HG02798 (cell line): ENCODE results near the gene GBF1.

ENCODE experiments used
- ATAC-seq: cut with Tn5 transposase; IDR thresholded peaks from one replicate; pipeline ENCODE4 v1.9.1; 2021; ENCODE audit warnings: mild to moderate bottlenecking; ENCODE audit not compliant: unreplicated experiment, poor library complexity

Gene GBF1

GRCh38 chr10:102327641-102328040 is 82.3 kb downstream of the GBF1 start:
- no peak for ATAC-seq

- no peak for ATAC-seq
These were observed 87.4 kb downstream of the GBF1 start for GRCh38 chr10:102332772-102333171.

GRCh38 chr10:102334101-102334500 is 88.8 kb downstream of the GBF1 start:
- ATAC-seq, result no peak

- ATAC-seq, result no peak
These were observed 89.9 kb downstream of the GBF1 start for GRCh38 chr10:102335184-102335583.

- no peak for ATAC-seq
These were observed 95.8 kb downstream of the GBF1 start for GRCh38 chr10:102341038-102341688.

- ATAC-seq, result no peak
These were observed 97.1 kb downstream of the GBF1 start for GRCh38 chr10:102342458-102342857.

- no peak for ATAC-seq
These were observed 97.6 kb downstream of the GBF1 start for GRCh38 chr10:102342958-102343357.

- no peak for ATAC-seq
These were observed 98.7 kb downstream of the GBF1 start for GRCh38 chr10:102344067-102344466.

GRCh38 chr10:102347236-102347828 is 102.0 kb downstream of the GBF1 start:
- no peak for ATAC-seq

- no peak for ATAC-seq
These were observed 106.9 kb downstream of the GBF1 start for GRCh38 chr10:102352066-102352715.

- ATAC-seq, result no peak
These were observed 109.1 kb downstream of the GBF1 start for GRCh38 chr10:102354451-102354850.

GRCh38 chr10:102358712-102359382 is 113.5 kb downstream of the GBF1 start:
- ATAC-seq, result no peak

- no peak for ATAC-seq
These were observed 122.1 kb downstream of the GBF1 start for GRCh38 chr10:102367441-102367840.

GRCh38 chr10:102368077-102368476 is 122.7 kb downstream of the GBF1 start:
- ATAC-seq, result no peak

- no peak for ATAC-seq
These were observed 126.0 kb downstream of the GBF1 start for GRCh38 chr10:102371295-102371694.

GRCh38 chr10:102375250-102375649 is 129.9 kb downstream of the GBF1 start:
- no peak for ATAC-seq

GRCh38 chr10:102375867-102376266 is 130.5 kb downstream of the GBF1 start:
- ATAC-seq, result no peak

- no peak for ATAC-seq
These were observed 131.6 kb downstream of the GBF1 start for GRCh38 chr10:102376901-102377300.

GRCh38 chr10:102379383-102379782 is 134.1 kb downstream of the GBF1 start:
- no peak for ATAC-seq

GRCh38 chr10:102381983-102382382 is 136.7 kb downstream of the GBF1 start:
- ATAC-seq, result no peak

GRCh38 chr10:102382871-102383270 is 137.5 kb downstream of the GBF1 start:
- no peak for ATAC-seq
